ENCODE measurements around the gene FAM234B.
"Not testable (repeated sequence)": the region's sequence is repeated elsewhere in the genome, so short reads cannot be mapped to it uniquely, and the experiment has no call there.

Gene FAM234B

GRCh38 chr12:13033476-13033875 lies 10.7 kb upstream of the FAM234B start:
- H3K9me3 ChIP-seq (ENCODE audit: insufficient read depth, low read length): no peaks in the 10 kb centered on the region
- no peak overlapping the region for H3K4me3 ChIP-seq (ENCODE audit: insufficient read depth, low read length, poor library complexity, severe bottlenecking)
- H3K4me2 ChIP-seq (ENCODE audit: low read depth, low read length, poor library complexity, severe bottlenecking): no peak overlapping the region
- no peaks in the 10 kb centered on the region for H3K9me2 ChIP-seq (replicated peaks; ENCODE audit: insufficient read depth, low read length)
- no peak overlapping the region for H3K9ac ChIP-seq (ENCODE audit: low read length)
- H3F3A ChIP-seq (ENCODE audit: insufficient read depth): no peaks in the 10 kb centered on the region
- no peaks in the 10 kb centered on the region for H3K79me2 ChIP-seq (ENCODE audit: insufficient read depth, low read length)
- H3K36me3 ChIP-seq (ENCODE audit: low read length): no peaks in the 10 kb centered on the region
- no peaks in the 10 kb centered on the region for H3K27me3 ChIP-seq (ENCODE audit: low read length)
- no peak overlapping the region for H3K27ac ChIP-seq (ENCODE audit: low read depth, low read length)
- H4K20me1 ChIP-seq (ENCODE audit: low read depth, low read length): no peaks in the 10 kb centered on the region
- no peak for TF ChIP-seq EZH2phosphoT487 (conservative IDR thresholded peaks at IDR 0.05; ENCODE audit: low read length)
- no peak for TF ChIP-seq CTCF (IDR thresholded peaks at IDR 0.05; ENCODE audit: insufficient read depth, low read length, poor library complexity, severe bottlenecking)
- H2AFZ ChIP-seq (ENCODE audit: low read depth, low read length, severe bottlenecking): no peak overlapping the region

- not testable (repeated sequence) for H3K36me3 ChIP-seq (ENCODE audit: low read length); H3K9ac ChIP-seq (ENCODE audit: low read length); H3K4me3 ChIP-seq (ENCODE audit: insufficient read depth, low read length, poor library complexity, severe bottlenecking); H3F3A ChIP-seq (ENCODE audit: insufficient read depth); H4K20me1 ChIP-seq (ENCODE audit: low read depth, low read length); H3K27ac ChIP-seq (ENCODE audit: low read depth, low read length); H3K27me3 ChIP-seq (ENCODE audit: low read length); H3K9me2 ChIP-seq (replicated peaks; ENCODE audit: insufficient read depth, low read length); H3K79me2 ChIP-seq (ENCODE audit: insufficient read depth, low read length); H3K9me3 ChIP-seq (ENCODE audit: insufficient read depth, low read length); H3K4me2 ChIP-seq (ENCODE audit: low read depth, low read length, poor library complexity, severe bottlenecking); H2AFZ ChIP-seq (ENCODE audit: low read depth, low read length, severe bottlenecking)
These were observed 8.8 kb upstream of the FAM234B start for GRCh38 chr12:13035335-13035734.

GRCh38 chr12:13036881-13037280 lies 7.3 kb upstream of the FAM234B start:
- Histone ChIP-seq H3K4me2 (ENCODE audit: low read depth, low read length, poor library complexity, severe bottlenecking) (no peak overlapping the region), H3F3A (ENCODE audit: insufficient read depth) (no peaks in the 10 kb centered on the region), H3K27ac (ENCODE audit: low read depth, low read length) (no peak overlapping the region), H3K36me3 (ENCODE audit: low read length) (no peaks in the 10 kb centered on the region), H3K9me2 (replicated peaks; ENCODE audit: insufficient read depth, low read length) (no peaks in the 10 kb centered on the region), H2AFZ (ENCODE audit: low read depth, low read length, severe bottlenecking) (no peak overlapping the region), H4K20me1 (ENCODE audit: low read depth, low read length) (no peaks in the 10 kb centered on the region), H3K4me3 (ENCODE audit: insufficient read depth, low read length, poor library complexity, severe bottlenecking) (no peak overlapping the region), H3K27me3 (ENCODE audit: low read length) (no peaks in the 10 kb centered on the region), H3K79me2 (ENCODE audit: insufficient read depth, low read length) (no peaks in the 10 kb centered on the region), H3K9ac (ENCODE audit: low read length) (no peak overlapping the region), H3K9me3 (ENCODE audit: insufficient read depth, low read length) (no peaks in the 10 kb centered on the region)
- TF ChIP-seq CTCF (IDR thresholded peaks at IDR 0.05; ENCODE audit: insufficient read depth, low read length, poor library complexity, severe bottlenecking) (no peak), EZH2phosphoT487 (conservative IDR thresholded peaks at IDR 0.05; ENCODE audit: low read length) (no peak)

- Histone ChIP-seq H3K27ac (ENCODE audit: low read depth, low read length) (no peak overlapping the region), H3K9me3 (ENCODE audit: insufficient read depth, low read length) (no peaks in the 10 kb centered on the region), H3K27me3 (ENCODE audit: low read length) (no peaks in the 10 kb centered on the region), H3K9ac (ENCODE audit: low read length) (no peak overlapping the region), H4K20me1 (ENCODE audit: low read depth, low read length) (no peaks in the 10 kb centered on the region), H3K36me3 (ENCODE audit: low read length) (no peaks in the 10 kb centered on the region), H3K4me2 (ENCODE audit: low read depth, low read length, poor library complexity, severe bottlenecking) (no peak overlapping the region), H3K4me3 (ENCODE audit: insufficient read depth, low read length, poor library complexity, severe bottlenecking) (no peak overlapping the region), H3K9me2 (replicated peaks; ENCODE audit: insufficient read depth, low read length) (no peaks in the 10 kb centered on the region), H3F3A (ENCODE audit: insufficient read depth) (no peaks in the 10 kb centered on the region), H2AFZ (ENCODE audit: low read depth, low read length, severe bottlenecking) (no peak overlapping the region), H3K79me2 (ENCODE audit: insufficient read depth, low read length) (no peaks in the 10 kb centered on the region)
- TF ChIP-seq EZH2phosphoT487 (conservative IDR thresholded peaks at IDR 0.05; ENCODE audit: low read length): no peak
- TF ChIP-seq CTCF (IDR thresholded peaks at IDR 0.05; ENCODE audit: insufficient read depth, low read length, poor library complexity, severe bottlenecking): no peak
These were observed 5.6 kb upstream of the FAM234B start for GRCh38 chr12:13038491-13039161.

Data from SU-DHL-6 (cell line).